PC-9 (cell line): Measurements from ENCODE around the gene C1orf167. TPM values are rescaled to one million over a fixed set of nuclear protein-coding genes. Genes with fewer than 3 reads are reported as not detected.

Experiments used
- BruUV-seq: library from RNA; stranded (reverse); fragments of 400-500 nt; replicated peaks from 2 replicates; lab custom pipeline; 2021; lab: Mats Ljungman, UMichigan
- CTCF ChIA-PET: fragments of 300-600 bp; sonication (Branson Sonifier 250); formaldehyde crosslinking; loops from one replicate; lab custom pipeline; 2022; ENCODE audit warnings: antibody characterized with exemption; lab: Charles Lee
- POLR2A ChIA-PET: fragments of 300-600 bp; sonication (Branson Sonifier 250); formaldehyde crosslinking; loops from one replicate; lab custom pipeline; 2022; ENCODE audit warnings: antibody characterized with exemption; ENCODE audit not compliant: unreplicated experiment; lab: Charles Lee
- DNase-seq, 2 experiments: peaks; one replicate each; pipeline versions ENCODE4 v3.0.0 to v3.0.0-alpha.2; 2015 to 2022; ENCODE audit warnings: mixed read lengths in 1 of 2
- H2AFZ ChIP-seq: fragments of 200-600 bp; sonication (generic); 2 replicates; pipeline ENCODE4 v1.8.1; 2017; ENCODE audit warnings: antibody characterized with exemption
- H3F3A ChIP-seq: fragments of 200-600 bp; sonication (generic); 2 replicates; pipeline ENCODE4 v1.8.1; 2017; ENCODE audit warnings: antibody characterized with exemption, mild to moderate bottlenecking, low read depth; ENCODE audit not compliant: insufficient read depth
- H3K27ac ChIP-seq: fragments of 200-600 bp; sonication (generic); 2 replicates; pipeline ENCODE4 v1.6.1; 2016; ENCODE audit warnings: mixed run types
- H3K27me3 ChIP-seq: fragments of 200-600 bp; sonication (generic); 2 replicates; pipeline ENCODE4 v1.6.1; 2016; ENCODE audit warnings: low read depth, mixed run types; ENCODE audit not compliant: insufficient read depth
- H3K36me3 ChIP-seq: fragments of 200-600 bp; sonication (generic); 2 replicates; pipeline ENCODE4 v1.6.1; 2016; ENCODE audit warnings: low read depth, mixed run types
- H3K4me1 ChIP-seq: fragments of 200-600 bp; sonication (generic); replicated peaks from 2 replicates; pipeline ENCODE4 v1.6.1; 2016; ENCODE audit warnings: mixed run types; ENCODE audit not compliant: insufficient read depth
- H3K4me2 ChIP-seq: fragments of 200-600 bp; sonication (generic); 2 replicates; pipeline ENCODE4 v1.6.1; 2017; ENCODE audit warnings: mixed run types
- H3K4me3 ChIP-seq: fragments of 200-600 bp; sonication (generic); 2 replicates; pipeline ENCODE4 v1.6.1; 2016; ENCODE audit warnings: mixed run types
- H3K79me2 ChIP-seq: fragments of 200-600 bp; sonication (generic); 2 replicates; pipeline ENCODE4 v1.6.1; 2017; ENCODE audit warnings: low read depth, mixed run types
- H3K9me2 ChIP-seq: fragments of 200-600 bp; sonication (generic); 2 replicates; pipeline ENCODE4 v1.8.1; 2017; ENCODE audit warnings: mild to moderate bottlenecking; ENCODE audit not compliant: insufficient read depth
- H3K9me3 ChIP-seq: fragments of 200-600 bp; sonication (generic); 2 replicates; pipeline ENCODE4 v1.8.1; 2016; ENCODE audit warnings: low read depth; ENCODE audit not compliant: insufficient read depth
- H4K20me1 ChIP-seq: fragments of 200-600 bp; sonication (generic); 2 replicates; pipeline ENCODE4 v1.8.1; 2017; ENCODE audit not compliant: insufficient read depth
- EZH2 ChIP-seq: fragments of 200-600 bp; sonication (generic); IDR thresholded peaks from 2 replicates; pipeline ENCODE4 v1.8.0; 2017; ENCODE audit warnings: antibody characterized with exemption, low read depth
- intact Hi-C: fragments of 100-400 bp; cut with micrococcal nuclease; formaldehyde crosslinking; loops from one replicate; pipeline ENCODE4 v1.10.0; 2022; ENCODE audit not compliant: unreplicated experiment
- total RNA-seq: library from RNA; stranded (reverse); gene quantifications from 2 replicates; pipeline ENCODE4 v1.2.3, GENCODE V29; 2021
- TF ChIP-seq, protein P1 (sequence below): fragments of 200-600 bp; sonication (generic); conservative IDR thresholded peaks from 2 replicates; pipeline ENCODE4 v1.6.1; 2017; ENCODE audit warnings: mixed run types, antibody characterized with exemption, mild to moderate bottlenecking, moderate library complexity

The C1orf167 gene
- total RNA-seq, 1 experiment from 2014 or later: not detected

DNA sequence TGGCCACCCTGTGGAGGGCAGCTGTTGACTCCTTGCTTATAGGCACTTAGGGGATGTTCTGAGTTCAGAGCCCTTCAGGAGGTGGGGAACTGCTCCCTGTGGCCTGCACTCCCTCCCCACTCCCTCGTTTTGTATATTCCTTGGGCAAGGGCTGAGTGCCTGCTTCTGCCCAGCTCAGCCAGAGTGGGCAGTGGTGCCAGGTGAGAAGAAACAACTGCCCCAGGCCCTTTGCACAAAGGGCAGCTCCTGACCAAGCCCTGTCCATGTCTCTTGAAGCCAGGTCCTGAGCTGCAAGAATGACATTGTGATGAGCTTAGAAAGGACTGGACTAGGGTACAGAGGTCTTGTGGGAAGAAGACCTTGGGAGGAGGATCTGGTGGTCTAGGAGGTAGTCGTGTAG, 23.9 kb upstream of the C1orf167 start:
- TF ChIP-seq, protein P1, sequence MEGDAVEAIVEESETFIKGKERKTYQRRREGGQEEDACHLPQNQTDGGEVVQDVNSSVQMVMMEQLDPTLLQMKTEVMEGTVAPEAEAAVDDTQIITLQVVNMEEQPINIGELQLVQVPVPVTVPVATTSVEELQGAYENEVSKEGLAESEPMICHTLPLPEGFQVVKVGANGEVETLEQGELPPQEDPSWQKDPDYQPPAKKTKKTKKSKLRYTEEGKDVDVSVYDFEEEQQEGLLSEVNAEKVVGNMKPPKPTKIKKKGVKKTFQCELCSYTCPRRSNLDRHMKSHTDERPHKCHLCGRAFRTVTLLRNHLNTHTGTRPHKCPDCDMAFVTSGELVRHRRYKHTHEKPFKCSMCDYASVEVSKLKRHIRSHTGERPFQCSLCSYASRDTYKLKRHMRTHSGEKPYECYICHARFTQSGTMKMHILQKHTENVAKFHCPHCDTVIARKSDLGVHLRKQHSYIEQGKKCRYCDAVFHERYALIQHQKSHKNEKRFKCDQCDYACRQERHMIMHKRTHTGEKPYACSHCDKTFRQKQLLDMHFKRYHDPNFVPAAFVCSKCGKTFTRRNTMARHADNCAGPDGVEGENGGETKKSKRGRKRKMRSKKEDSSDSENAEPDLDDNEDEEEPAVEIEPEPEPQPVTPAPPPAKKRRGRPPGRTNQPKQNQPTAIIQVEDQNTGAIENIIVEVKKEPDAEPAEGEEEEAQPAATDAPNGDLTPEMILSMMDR: no peak
- no peak for TF ChIP-seq EZH2
- Histone ChIP-seq H4K20me1 (no peaks in the 10 kb centered on the region), H3K4me2 (peak overlapping the region; percentile 76), H3K79me2 (peaks cover 14% of the 10 kb centered on the region), H3K27ac (peak overlapping the region; percentile 96), H3F3A (peaks cover 14% of the 10 kb centered on the region; the same call in 1 of the 2 replicates), H2AFZ (no peak overlapping the region), H3K36me3 (no peaks in the 10 kb centered on the region), H3K27me3 (no peaks in the 10 kb centered on the region), H3K4me1 (peaks cover 9% of the 10 kb centered on the region), H3K9me2 (no peaks in the 10 kb centered on the region), H3K9me3 (no peaks in the 10 kb centered on the region), H3K4me3 (no peak overlapping the region)
- DNase-seq: no peak
- ChIA-PET POLR2A (no interaction called here), CTCF (no interaction called here)
- no TSS peak for BruUV-seq
- intact Hi-C loops: loop anchor here (5.0 to 10.0 kb wide), 4 partner anchors 49 to 157 kb away; partner anchors contain the start of genes CLCN6 and MTHFR

GRCh38 chr1:11738783-11739182, 23.2 kb upstream of the C1orf167 start:
- Histone ChIP-seq H3K9me3 (no peaks in the 10 kb centered on the region), H4K20me1 (no peaks in the 10 kb centered on the region), H3K4me3 (no peak overlapping the region), H3K79me2 (peaks cover 14% of the 10 kb centered on the region), H3F3A (peaks cover 14% of the 10 kb centered on the region; the same call in 1 of the 2 replicates), H3K27me3 (no peaks in the 10 kb centered on the region), H3K9me2 (no peaks in the 10 kb centered on the region), H3K4me2 (no peak overlapping the region), H3K36me3 (no peaks in the 10 kb centered on the region), H3K27ac (no peak overlapping the region), H3K4me1 (peaks cover 9% of the 10 kb centered on the region), H2AFZ (no peak overlapping the region)
- no peak for DNase-seq
- TF ChIP-seq, protein P1: no peak
- TF ChIP-seq EZH2: no peak
- POLR2A ChIA-PET: no interaction called here
- intact Hi-C loops: loop anchor here (5.0 to 10.0 kb wide), 4 partner anchors 49 to 156 kb away; partner anchors contain the start of genes CLCN6 and MTHFR
- CTCF ChIA-PET: no interaction called here
- BruUV-seq: no TSS peak

- no peak for DNase-seq
- Histone ChIP-seq H2AFZ (no peak overlapping the region), H3K36me3 (no peaks in the 10 kb centered on the region), H3K4me3 (no peak overlapping the region), H3K4me1 (peaks cover 9% of the 10 kb centered on the region), H4K20me1 (no peaks in the 10 kb centered on the region), H3F3A (peaks cover 10% of the 10 kb centered on the region; the same call in 1 of the 2 replicates), H3K79me2 (peaks cover 14% of the 10 kb centered on the region), H3K27me3 (no peaks in the 10 kb centered on the region), H3K4me2 (no peak overlapping the region), H3K27ac (no peak overlapping the region), H3K9me2 (no peaks in the 10 kb centered on the region), H3K9me3 (no peaks in the 10 kb centered on the region)
- BruUV-seq: no TSS peak
- intact Hi-C loops: no loop called here
- TF ChIP-seq EZH2: no peak
- POLR2A ChIA-PET: no interaction called here
- CTCF ChIA-PET: no interaction called here
Observed at GRCh38 chr1:11740258-11741192, 21.5 kb upstream of the C1orf167 start.
